ENCODE measurements around the gene PADI2. TPM values are rescaled to one million over a fixed set of nuclear protein-coding genes. Genes with fewer than 3 reads are reported as not detected.
A peak's percentile ranks its signal among the peaks of the same experiment; 100 is the strongest.

Gene PADI2
- total RNA-seq, 1 donor from 2014 or later: 3.5 TPM

- DNase-seq (ENCODE audit: extremely low spot score, unreplicated experiment): peak; percentile 60
- TF ChIP-seq CTCF (conservative IDR thresholded peaks at IDR 0.05): no peak
- Mint-ChIP-seq H3K27ac (no peak overlapping the region), H3K27me3 (peaks cover 6% of the 10 kb centered on the region), H3K4me1 (ENCODE audit: unreplicated experiment) (no peaks in the 10 kb centered on the region), H3K9me3 (no peaks in the 10 kb centered on the region), H3K4me3 (no peak overlapping the region), H3K36me3 (no peaks in the 10 kb centered on the region)
These were observed 44.8 kb upstream of the PADI2 start for GRCh38 chr1:17163789-17164666.

GRCh38 chr1:17163371-17163770, 44.1 kb upstream of the PADI2 start:
- Mint-ChIP-seq H3K9me3 (no peaks in the 10 kb centered on the region), H3K36me3 (no peaks in the 10 kb centered on the region), H3K4me1 (ENCODE audit: unreplicated experiment) (no peaks in the 10 kb centered on the region), H3K4me3 (no peak overlapping the region), H3K27ac (no peak overlapping the region), H3K27me3 (peaks cover 6% of the 10 kb centered on the region)
- DNase-seq (ENCODE audit: extremely low spot score, unreplicated experiment): peak; percentile 40
- no peak for TF ChIP-seq CTCF (conservative IDR thresholded peaks at IDR 0.05)

GRCh38 chr1:17162941-17163340, 43.7 kb upstream of the PADI2 start:
- TF ChIP-seq CTCF (conservative IDR thresholded peaks at IDR 0.05): no peak
- Mint-ChIP-seq H3K9me3 (no peaks in the 10 kb centered on the region), H3K27ac (no peak overlapping the region), H3K4me1 (ENCODE audit: unreplicated experiment) (no peaks in the 10 kb centered on the region), H3K4me3 (no peak overlapping the region), H3K36me3 (no peaks in the 10 kb centered on the region), H3K27me3 (peaks cover 6% of the 10 kb centered on the region)
- DNase-seq (ENCODE audit: extremely low spot score, unreplicated experiment): peak; percentile 51

GRCh38 chr1:17161926-17162800, 42.9 kb upstream of the PADI2 start:
- no peak for TF ChIP-seq CTCF (conservative IDR thresholded peaks at IDR 0.05)
- Mint-ChIP-seq H3K4me3 (no peak overlapping the region), H3K27me3 (peaks cover 6% of the 10 kb centered on the region), H3K36me3 (no peaks in the 10 kb centered on the region), H3K4me1 (ENCODE audit: unreplicated experiment) (no peaks in the 10 kb centered on the region), H3K27ac (no peak overlapping the region), H3K9me3 (no peaks in the 10 kb centered on the region)
- DNase-seq (ENCODE audit: extremely low spot score, unreplicated experiment): peak; percentile 61

GRCh38 chr1:17161137-17161740, 42.0 kb upstream of the PADI2 start:
- no peak overlapping the region for H3K27ac Mint-ChIP-seq
- no peaks in the 10 kb centered on the region for H3K9me3 Mint-ChIP-seq
- no peaks in the 10 kb centered on the region for H3K4me1 Mint-ChIP-seq (ENCODE audit: unreplicated experiment)
- DNase-seq (ENCODE audit: extremely low spot score, unreplicated experiment): peak; percentile 50
- no peaks in the 10 kb centered on the region for H3K36me3 Mint-ChIP-seq
- H3K4me3 Mint-ChIP-seq: no peak overlapping the region
- TF ChIP-seq CTCF (conservative IDR thresholded peaks at IDR 0.05): no peak
- peaks cover 6% of the 10 kb centered on the region for H3K27me3 Mint-ChIP-seq
